Measurements from ENCODE around the gene ECHS1.

ECHS1 gene

DNA sequence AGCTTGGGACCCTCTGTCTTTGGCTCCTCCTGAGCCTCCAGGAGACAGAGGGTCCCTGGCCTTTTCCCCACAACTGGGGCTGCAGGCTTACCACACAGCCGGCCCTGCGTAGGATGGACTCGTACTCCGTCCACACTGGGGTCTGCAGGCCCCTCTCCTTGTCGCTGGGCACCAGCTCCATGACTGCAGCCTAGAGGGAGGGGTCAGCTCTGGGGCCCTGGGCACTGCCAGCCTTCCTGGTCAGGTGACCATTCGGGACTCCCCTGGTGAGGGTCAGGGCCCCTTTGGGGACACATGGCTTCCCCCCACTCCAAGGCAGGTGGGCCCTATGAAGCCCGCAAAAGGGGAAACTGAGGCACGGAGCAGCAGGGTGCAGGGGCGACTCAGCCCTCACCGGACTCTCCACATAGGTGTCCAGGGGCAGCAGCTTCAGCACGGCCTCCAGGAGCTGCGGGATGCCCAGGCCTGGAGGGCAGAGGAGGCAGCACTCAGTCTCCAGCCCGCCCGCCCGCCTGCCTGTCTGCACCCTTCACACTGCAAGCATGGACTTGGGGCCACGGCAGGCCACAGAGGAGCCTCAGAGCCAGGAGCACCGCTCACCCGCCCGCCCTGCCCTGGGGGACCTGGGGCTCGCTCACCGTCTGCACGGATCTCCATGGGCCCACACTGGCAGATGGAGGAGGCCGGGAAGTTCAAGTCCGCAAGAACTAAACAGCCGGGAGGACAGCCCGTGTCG lies 16.4 kb downstream of the ECHS1 start:
- WGBS, 2 experiments (ENCODE audit: insufficient coverage in 2 of 2), result 38 to 39% methylated on average over 24 to 25 of the region's 27 CpGs
- no peak overlapping the region for H3K27ac ChIP-seq (ENCODE audit: low read depth, low read length, severe bottlenecking)
- no peaks in the 10 kb centered on the region for H3K9me3 ChIP-seq (ENCODE audit: control insufficient read depth, low read length)
- peak overlapping the region; percentile 68 for H3K4me3 ChIP-seq (ENCODE audit: extremely low read depth, insufficient read depth, low read length, poor library complexity, severe bottlenecking)
- peaks cover 5% of the 10 kb centered on the region for H3K4me1 ChIP-seq (ENCODE audit: control insufficient read depth, insufficient read depth, low read length, poor library complexity, severe bottlenecking)
- H3K36me3 ChIP-seq (ENCODE audit: control insufficient read depth, insufficient read depth, low read length), result peaks cover 23% of the 10 kb centered on the region

DNA sequence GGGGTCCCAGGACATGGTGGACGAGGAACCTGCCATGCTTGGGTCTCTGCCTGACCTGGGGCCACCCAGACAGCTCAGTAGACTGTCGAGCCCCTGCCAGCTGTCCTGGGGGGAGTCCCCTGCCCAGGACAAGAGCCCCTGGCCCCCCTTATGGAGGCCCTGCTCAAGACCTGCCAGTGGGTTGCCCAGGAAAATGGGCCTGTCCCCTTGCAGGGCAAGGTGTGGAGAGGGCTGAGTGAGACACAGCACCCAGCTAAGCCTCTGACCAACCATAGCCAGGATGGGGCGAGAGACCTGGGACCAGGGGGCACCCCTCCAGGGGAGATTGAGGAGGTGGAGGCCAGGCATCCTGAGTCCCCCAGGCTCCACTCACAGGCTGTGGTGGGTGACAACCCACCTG lies 17.2 kb downstream of the ECHS1 start:
- Histone ChIP-seq H3K27ac (ENCODE audit: low read depth, low read length, severe bottlenecking) (no peak overlapping the region), H3K4me3 (ENCODE audit: extremely low read depth, insufficient read depth, low read length, poor library complexity, severe bottlenecking) (no peak overlapping the region), H3K9me3 (ENCODE audit: control insufficient read depth, low read length) (no peaks in the 10 kb centered on the region), H3K36me3 (ENCODE audit: control insufficient read depth, insufficient read depth, low read length) (peaks cover 18% of the 10 kb centered on the region), H3K4me1 (ENCODE audit: control insufficient read depth, insufficient read depth, low read length, poor library complexity, severe bottlenecking) (peaks cover 5% of the 10 kb centered on the region)
- 88 to 100% methylated on average over 3 of the region's 3 CpGs for WGBS, 2 experiments (ENCODE audit: insufficient coverage in 2 of 2)

DNA sequence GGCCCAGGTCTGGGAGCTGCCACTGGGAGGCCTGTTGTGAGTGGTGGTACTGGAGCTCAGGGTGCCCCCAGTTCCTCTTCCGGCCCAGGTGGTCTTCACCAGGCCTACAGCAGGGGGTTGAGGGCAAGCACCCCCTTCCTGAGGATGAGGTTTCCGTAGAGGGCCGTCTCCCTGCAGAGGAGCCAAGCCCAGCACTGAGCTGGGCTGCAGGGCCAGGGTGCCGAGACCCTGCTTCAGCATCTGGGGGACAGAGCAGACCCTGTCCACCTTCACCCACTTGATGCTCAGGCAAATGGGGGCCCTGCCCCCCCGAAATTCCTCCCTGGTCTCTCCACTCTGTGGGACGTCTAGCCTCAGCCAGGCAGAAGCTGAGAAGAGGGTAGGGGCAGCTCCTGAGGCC lies 17.9 kb downstream of the ECHS1 start:
- H3K36me3 ChIP-seq (ENCODE audit: control insufficient read depth, insufficient read depth, low read length), result peaks cover 18% of the 10 kb centered on the region
- 92 to 100% methylated on average over 4 of the region's 6 CpGs for WGBS, 2 experiments (ENCODE audit: insufficient coverage in 2 of 2)
- H3K4me3 ChIP-seq (ENCODE audit: extremely low read depth, insufficient read depth, low read length, poor library complexity, severe bottlenecking), result no peak overlapping the region
- H3K4me1 ChIP-seq (ENCODE audit: control insufficient read depth, insufficient read depth, low read length, poor library complexity, severe bottlenecking), result peaks cover 5% of the 10 kb centered on the region
- no peak overlapping the region for H3K27ac ChIP-seq (ENCODE audit: low read depth, low read length, severe bottlenecking)
- H3K9me3 ChIP-seq (ENCODE audit: control insufficient read depth, low read length), result no peaks in the 10 kb centered on the region

DNA sequence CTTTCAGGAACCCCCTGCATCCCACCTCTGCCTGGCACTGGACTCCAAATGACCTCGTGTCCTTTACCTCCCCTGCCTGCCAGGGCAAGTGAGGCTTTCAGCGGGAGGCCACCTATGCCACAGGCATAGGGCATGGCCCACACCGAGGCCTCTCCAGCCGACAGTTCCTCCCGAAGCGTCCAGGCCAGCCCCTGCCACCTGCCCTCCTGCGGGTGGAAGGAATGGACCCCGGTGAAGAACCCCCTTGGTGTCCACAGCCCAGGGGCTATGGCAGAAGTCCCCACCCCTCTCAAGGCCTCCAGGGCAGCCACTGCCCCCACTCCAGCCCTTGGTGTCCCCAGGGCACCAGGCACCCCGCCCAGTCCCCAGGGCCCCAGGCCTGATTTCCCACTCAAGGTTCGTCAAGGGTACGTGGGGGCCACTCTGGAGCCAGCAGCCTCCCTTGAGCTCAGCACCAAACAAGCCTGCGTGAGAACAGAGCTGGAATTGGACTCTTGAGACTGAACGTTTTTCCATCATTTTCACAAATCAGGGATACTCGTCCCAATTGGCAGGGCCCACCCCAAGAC lies 18.4 kb downstream of the ECHS1 start:
- 95 to 97% methylated on average over 14 of the region's 14 CpGs for WGBS, 2 experiments (ENCODE audit: insufficient coverage in 2 of 2)

DNA sequence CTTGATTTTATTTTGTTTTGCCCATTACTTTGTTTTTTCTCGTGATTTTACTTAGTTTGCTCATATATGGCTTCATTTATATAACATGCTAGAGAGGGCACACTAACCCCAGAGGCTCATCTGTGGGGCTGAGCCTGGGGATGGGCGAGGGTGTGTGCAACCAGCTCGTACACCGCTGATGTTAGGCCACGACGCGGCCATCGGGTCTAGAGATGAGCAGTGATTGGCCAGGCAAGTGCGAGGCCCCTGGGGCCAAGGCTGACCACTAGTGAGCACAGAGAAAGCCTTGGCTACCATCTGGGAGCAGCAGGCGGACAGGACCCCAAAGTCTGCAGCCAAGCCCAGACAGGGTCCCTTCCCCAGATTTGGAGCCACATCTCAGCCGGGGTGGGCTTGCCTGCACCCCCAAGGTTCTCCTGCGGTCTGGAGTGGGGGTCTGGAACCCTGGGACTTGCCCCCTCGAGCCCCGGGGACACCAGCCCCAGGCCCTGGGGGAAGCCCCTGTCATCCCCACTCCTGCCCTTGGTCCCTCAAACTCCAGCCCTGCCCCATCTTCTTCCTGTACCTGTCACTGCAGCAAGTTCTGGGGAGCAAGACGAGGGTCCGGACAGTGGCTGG lies 19.1 kb downstream of the ECHS1 start:
- WGBS, 2 experiments (ENCODE audit: insufficient coverage in 2 of 2), result 90 to 91% methylated on average over 11 to 15 of the region's 16 CpGs
- H3K27ac ChIP-seq (ENCODE audit: low read depth, low read length, severe bottlenecking), result no peak overlapping the region
- H3K4me1 ChIP-seq (ENCODE audit: control insufficient read depth, insufficient read depth, low read length, poor library complexity, severe bottlenecking), result peaks cover 5% of the 10 kb centered on the region
- no peak overlapping the region for H3K4me3 ChIP-seq (ENCODE audit: extremely low read depth, insufficient read depth, low read length, poor library complexity, severe bottlenecking)
- peaks cover 18% of the 10 kb centered on the region for H3K36me3 ChIP-seq (ENCODE audit: control insufficient read depth, insufficient read depth, low read length)
- no peaks in the 10 kb centered on the region for H3K9me3 ChIP-seq (ENCODE audit: control insufficient read depth, low read length)

More for the DNA sequence above, 18.4 kb downstream of the ECHS1 start:
- H3K27ac ChIP-seq (ENCODE audit: low read depth, low read length, severe bottlenecking), result no peak overlapping the region
- H3K4me1 ChIP-seq (ENCODE audit: control insufficient read depth, insufficient read depth, low read length, poor library complexity, severe bottlenecking), result peaks cover 5% of the 10 kb centered on the region
- no peak overlapping the region for H3K4me3 ChIP-seq (ENCODE audit: extremely low read depth, insufficient read depth, low read length, poor library complexity, severe bottlenecking)
- H3K9me3 ChIP-seq (ENCODE audit: control insufficient read depth, low read length), result no peaks in the 10 kb centered on the region
- H3K36me3 ChIP-seq (ENCODE audit: control insufficient read depth, insufficient read depth, low read length), result peaks cover 18% of the 10 kb centered on the region

DNA sequence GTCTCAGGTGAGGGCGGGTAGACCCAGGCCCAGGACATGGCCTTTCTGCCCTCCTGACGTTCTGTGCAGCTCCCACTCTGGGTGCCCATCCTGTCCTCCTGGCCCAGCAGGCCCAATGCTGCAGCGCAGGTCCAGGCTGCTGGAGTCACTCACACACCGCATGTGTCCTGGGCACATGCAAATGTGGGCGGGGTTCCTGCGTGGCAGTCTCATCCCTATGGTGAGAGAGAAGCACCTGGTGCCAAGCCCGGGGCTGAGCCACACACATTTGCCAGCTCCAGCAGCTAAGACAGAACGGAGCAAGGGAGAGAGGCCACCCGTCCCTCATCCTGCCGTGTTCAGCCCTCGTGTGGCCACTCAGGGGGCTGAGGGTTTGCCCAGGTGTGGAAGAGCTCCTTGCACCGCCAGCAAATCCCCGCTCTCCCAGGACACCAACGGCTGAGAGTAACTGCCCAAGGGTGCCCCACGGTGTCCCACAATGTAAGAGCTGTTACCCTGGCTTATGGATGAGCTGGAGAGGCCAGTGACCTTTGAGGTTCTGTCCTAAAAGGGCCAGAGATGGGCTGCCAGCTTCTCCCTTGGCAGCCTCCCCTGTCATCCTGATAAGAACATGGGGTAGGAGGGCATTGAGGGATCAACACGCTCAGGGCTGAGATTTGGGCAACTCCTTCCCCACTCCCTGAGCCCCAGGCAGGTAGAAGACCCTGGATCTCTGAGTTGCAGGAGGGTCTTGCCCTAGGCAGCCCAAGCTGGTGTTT lies 19.8 kb downstream of the ECHS1 start:
- H3K27ac ChIP-seq (ENCODE audit: low read depth, low read length, severe bottlenecking), result no peak overlapping the region
- H3K9me3 ChIP-seq (ENCODE audit: control insufficient read depth, low read length), result no peaks in the 10 kb centered on the region
- peaks cover 18% of the 10 kb centered on the region for H3K36me3 ChIP-seq (ENCODE audit: control insufficient read depth, insufficient read depth, low read length)
- H3K4me3 ChIP-seq (ENCODE audit: extremely low read depth, insufficient read depth, low read length, poor library complexity, severe bottlenecking), result no peak overlapping the region
- 81 to 91% methylated on average over 15 to 16 of the region's 16 CpGs for WGBS, 2 experiments (ENCODE audit: insufficient coverage in 2 of 2)
- peaks cover 5% of the 10 kb centered on the region for H3K4me1 ChIP-seq (ENCODE audit: control insufficient read depth, insufficient read depth, low read length, poor library complexity, severe bottlenecking)

DNA sequence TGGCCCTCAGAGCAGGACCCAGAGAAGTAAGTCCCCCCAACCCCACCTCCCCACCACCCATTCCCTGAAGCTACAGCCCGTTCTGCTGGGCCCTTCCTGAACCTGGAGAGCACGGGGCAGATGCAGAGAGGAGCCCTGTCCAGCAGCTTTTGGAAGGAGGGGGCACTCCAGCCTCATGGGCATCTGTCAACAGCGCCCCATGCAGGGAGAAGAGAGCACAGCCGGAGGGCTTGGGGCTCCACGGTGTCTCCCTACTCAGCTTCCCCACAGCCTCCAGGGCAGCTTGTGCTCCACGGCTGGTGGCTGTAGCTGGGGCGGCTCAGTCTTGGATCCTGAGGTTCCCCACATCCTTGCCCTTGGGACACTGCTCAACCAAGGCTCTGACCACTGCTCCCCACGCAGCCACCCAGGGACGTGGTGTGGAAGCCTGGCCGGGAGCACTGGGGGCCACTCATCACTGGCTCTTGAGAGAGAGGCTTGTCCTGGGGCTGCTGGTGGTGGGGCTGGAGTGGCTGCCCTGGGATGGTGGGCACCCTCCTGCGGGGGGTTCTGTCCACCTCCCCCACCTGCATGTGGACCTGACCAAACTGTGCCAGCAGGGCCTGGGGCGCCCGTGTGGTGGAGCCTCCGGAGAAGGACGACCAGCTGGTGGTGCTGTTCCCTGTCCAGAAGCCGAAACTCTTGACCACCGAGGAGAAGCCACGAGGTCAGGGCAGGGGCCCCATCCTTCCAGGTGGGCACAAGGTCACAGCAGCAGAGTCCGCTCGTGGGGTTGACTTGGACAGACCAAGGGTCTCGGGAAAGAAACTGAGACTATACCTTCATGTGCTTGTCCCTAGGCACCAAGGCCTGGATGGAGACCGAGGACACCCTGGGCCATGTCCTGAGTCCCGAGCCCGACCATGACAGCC lies 21.5 kb downstream of the ECHS1 start:
- H3K27ac ChIP-seq (ENCODE audit: low read depth, low read length, severe bottlenecking), result no peak overlapping the region
- peaks cover 5% of the 10 kb centered on the region for H3K4me1 ChIP-seq (ENCODE audit: control insufficient read depth, insufficient read depth, low read length, poor library complexity, severe bottlenecking)
- H3K9me3 ChIP-seq (ENCODE audit: control insufficient read depth, low read length), result no peaks in the 10 kb centered on the region
- H3K36me3 ChIP-seq (ENCODE audit: control insufficient read depth, insufficient read depth, low read length), result peaks cover 18% of the 10 kb centered on the region
- 68 to 69% methylated on average over 21 of the region's 24 CpGs for WGBS, 2 experiments (ENCODE audit: insufficient coverage in 2 of 2)
- no peak overlapping the region for H3K4me3 ChIP-seq (ENCODE audit: extremely low read depth, insufficient read depth, low read length, poor library complexity, severe bottlenecking)

DNA sequence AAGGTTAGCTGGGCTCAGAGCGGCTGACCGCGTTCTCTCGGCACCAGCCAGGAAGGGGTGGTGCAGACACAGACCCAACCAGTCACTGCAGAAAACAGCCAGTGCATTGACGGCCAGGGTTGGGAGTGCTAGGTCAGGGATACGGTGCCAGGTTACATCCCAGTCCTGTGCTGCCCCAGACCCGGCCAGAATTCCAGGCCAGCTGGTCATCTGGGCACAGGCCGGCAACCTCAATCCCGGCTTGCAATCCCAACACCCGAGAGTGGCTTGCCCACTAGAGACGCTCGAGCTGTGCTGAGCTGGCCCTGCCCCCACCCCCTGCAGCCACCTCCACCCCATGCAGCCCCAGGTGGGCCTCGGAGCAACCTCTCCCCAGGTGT lies 22.2 kb downstream of the ECHS1 start:
- Histone ChIP-seq H3K4me1 (ENCODE audit: control insufficient read depth, insufficient read depth, low read length, poor library complexity, severe bottlenecking) (peaks cover under 1% of the 10 kb centered on the region), H3K9me3 (ENCODE audit: control insufficient read depth, low read length) (no peaks in the 10 kb centered on the region), H3K27ac (ENCODE audit: low read depth, low read length, severe bottlenecking) (no peak overlapping the region), H3K36me3 (ENCODE audit: control insufficient read depth, insufficient read depth, low read length) (peaks cover 14% of the 10 kb centered on the region), H3K4me3 (ENCODE audit: extremely low read depth, insufficient read depth, low read length, poor library complexity, severe bottlenecking) (no peak overlapping the region)
- 64 to 67% methylated on average over 9 of the region's 13 CpGs for WGBS, 2 experiments (ENCODE audit: insufficient coverage in 2 of 2)

DNA sequence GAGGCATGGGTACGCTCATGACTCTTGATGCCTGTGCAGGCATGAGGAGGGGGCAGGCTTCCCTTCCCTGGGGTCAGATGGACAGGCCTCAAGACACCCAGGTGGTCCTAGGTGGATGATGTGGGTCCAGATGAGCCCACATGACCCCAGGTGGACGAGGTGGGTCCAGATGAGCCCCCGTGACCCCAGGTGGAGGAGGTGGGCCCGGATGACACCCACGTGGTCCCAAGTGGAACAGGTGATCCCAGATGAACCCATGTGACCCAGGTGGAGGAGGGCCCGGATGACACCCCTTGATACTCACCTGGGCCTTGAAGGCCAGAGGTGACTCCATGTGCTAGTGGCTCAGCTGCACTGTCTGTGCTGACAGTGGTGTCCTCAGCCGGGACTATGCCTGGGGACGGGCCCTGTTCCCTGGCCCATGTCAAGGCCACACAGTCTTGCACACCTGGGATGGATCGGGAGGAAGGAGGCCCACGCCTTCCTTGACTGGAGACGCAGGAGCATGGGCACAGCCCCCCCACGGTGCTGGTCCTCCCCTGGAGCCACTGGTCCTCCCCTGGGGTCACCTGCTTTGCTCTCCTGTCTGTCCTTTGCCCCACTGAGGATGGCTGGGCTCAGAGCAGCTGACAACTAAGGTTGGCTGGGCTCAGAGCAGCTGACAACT lies 22.7 kb downstream of the ECHS1 start:
- 85% methylated on average over 11 to 12 of the region's 12 CpGs for whole genome bisulfite sequencing, 2 experiments (ENCODE audit: insufficient coverage in 2 of 2)
- H3K4me1 ChIP-seq (ENCODE audit: control insufficient read depth, insufficient read depth, low read length, poor library complexity, severe bottlenecking), result no peaks in the 10 kb centered on the region
- peaks cover 9% of the 10 kb centered on the region for H3K36me3 ChIP-seq (ENCODE audit: control insufficient read depth, insufficient read depth, low read length)

More for the DNA sequence above, 22.7 kb downstream of the ECHS1 start:
- H3K4me3 ChIP-seq (ENCODE audit: extremely low read depth, insufficient read depth, low read length, poor library complexity, severe bottlenecking), result no peak overlapping the region
- no peaks in the 10 kb centered on the region for H3K9me3 ChIP-seq (ENCODE audit: control insufficient read depth, low read length)
- H3K27ac ChIP-seq (ENCODE audit: low read depth, low read length, severe bottlenecking), result no peak overlapping the region

All from mesodermal cell (in vitro differentiated cells).